ENCODE measurements around the gene ZNF423.

GRCh38 chr16:49780433-49780832 lies 75.5 kb downstream of the ZNF423 start:
- TF ChIP-seq, protein P1, sequence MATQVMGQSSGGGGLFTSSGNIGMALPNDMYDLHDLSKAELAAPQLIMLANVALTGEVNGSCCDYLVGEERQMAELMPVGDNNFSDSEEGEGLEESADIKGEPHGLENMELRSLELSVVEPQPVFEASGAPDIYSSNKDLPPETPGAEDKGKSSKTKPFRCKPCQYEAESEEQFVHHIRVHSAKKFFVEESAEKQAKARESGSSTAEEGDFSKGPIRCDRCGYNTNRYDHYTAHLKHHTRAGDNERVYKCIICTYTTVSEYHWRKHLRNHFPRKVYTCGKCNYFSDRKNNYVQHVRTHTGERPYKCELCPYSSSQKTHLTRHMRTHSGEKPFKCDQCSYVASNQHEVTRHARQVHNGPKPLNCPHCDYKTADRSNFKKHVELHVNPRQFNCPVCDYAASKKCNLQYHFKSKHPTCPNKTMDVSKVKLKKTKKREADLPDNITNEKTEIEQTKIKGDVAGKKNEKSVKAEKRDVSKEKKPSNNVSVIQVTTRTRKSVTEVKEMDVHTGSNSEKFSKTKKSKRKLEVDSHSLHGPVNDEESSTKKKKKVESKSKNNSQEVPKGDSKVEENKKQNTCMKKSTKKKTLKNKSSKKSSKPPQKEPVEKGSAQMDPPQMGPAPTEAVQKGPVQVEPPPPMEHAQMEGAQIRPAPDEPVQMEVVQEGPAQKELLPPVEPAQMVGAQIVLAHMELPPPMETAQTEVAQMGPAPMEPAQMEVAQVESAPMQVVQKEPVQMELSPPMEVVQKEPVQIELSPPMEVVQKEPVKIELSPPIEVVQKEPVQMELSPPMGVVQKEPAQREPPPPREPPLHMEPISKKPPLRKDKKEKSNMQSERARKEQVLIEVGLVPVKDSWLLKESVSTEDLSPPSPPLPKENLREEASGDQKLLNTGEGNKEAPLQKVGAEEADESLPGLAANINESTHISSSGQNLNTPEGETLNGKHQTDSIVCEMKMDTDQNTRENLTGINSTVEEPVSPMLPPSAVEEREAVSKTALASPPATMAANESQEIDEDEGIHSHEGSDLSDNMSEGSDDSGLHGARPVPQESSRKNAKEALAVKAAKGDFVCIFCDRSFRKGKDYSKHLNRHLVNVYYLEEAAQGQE (IDR thresholded peaks at IDR 0.05; ENCODE audit: insufficient read depth in 1 of 2, low read depth in 2 of 2, low read length in 2 of 2): no peak
- TF ChIP-seq POLR2AphosphoS5 (IDR thresholded peaks at IDR 0.05; ENCODE audit: low read depth, low read length): no peak

Measured in PFSK-1 (cell line).